ENCODE results near the gene KCNK10. TPM values are rescaled to one million over a fixed set of nuclear protein-coding genes. Genes with fewer than 3 reads are reported as not detected.

KCNK10 gene
- total RNA-seq, 1 experiment from 2014 or later = 0.96 TPM

GRCh38 chr14:88199882-88200281 is 123.2 kb downstream of the KCNK10 start:
- POLR2A ChIA-PET = no interaction called here

GRCh38 chr14:88198446-88198845 is 124.6 kb downstream of the KCNK10 start:
- POLR2A ChIA-PET = no interaction called here
- H3K4me1 Mint-ChIP-seq = peaks cover 20% of the 10 kb centered on the region
- CTCF ChIA-PET = interaction anchor here (4.5 kb wide), 1 partner anchor 10 kb away, joined by 34 read pairs; no protein-coding TSS in a partner anchor
- no peaks in the 10 kb centered on the region for H3K36me3 Mint-ChIP-seq
- H3K9me3 Mint-ChIP-seq = no peaks in the 10 kb centered on the region
- no peak for TF ChIP-seq PRDM15 (CRISPR knock-in tag; IDR thresholded peaks at IDR 0.05)
- TF ChIP-seq E2F4 (CRISPR knock-in tag; IDR thresholded peaks at IDR 0.05; ENCODE audit: borderline replicate concordance, low read depth) = no peak
- TF ChIP-seq USF2 (CRISPR knock-in tag; IDR thresholded peaks at IDR 0.05) = no peak
- TF ChIP-seq ZNF121 (CRISPR knock-in tag; IDR thresholded peaks at IDR 0.05) = no peak
- no peak for TF ChIP-seq JUN (CRISPR knock-in tag; IDR thresholded peaks at IDR 0.05)
- TF ChIP-seq TCF7 (CRISPR knock-in tag; IDR thresholded peaks at IDR 0.05; ENCODE audit: low read depth) = no peak
- TF ChIP-seq AFF4 (CRISPR knock-in tag; IDR thresholded peaks at IDR 0.05; ENCODE audit: borderline replicate concordance) = no peak
- TF ChIP-seq SMAD4 (CRISPR knock-in tag; IDR thresholded peaks at IDR 0.05) = no peak
- no peak for TF ChIP-seq ZNF219 (CRISPR knock-in tag; IDR thresholded peaks at IDR 0.05; ENCODE audit: borderline replicate concordance)
- no peak for TF ChIP-seq STAT6 (CRISPR knock-in tag; conservative IDR thresholded peaks at IDR 0.05; ENCODE audit: low read depth)
- TF ChIP-seq ZNF138 (CRISPR knock-in tag; conservative IDR thresholded peaks at IDR 0.05) = no peak
- TF ChIP-seq IRF2 (CRISPR knock-in tag; IDR thresholded peaks at IDR 0.05; ENCODE audit: borderline replicate concordance, low read depth) = no peak
- TF ChIP-seq SMAD3 (CRISPR knock-in tag; IDR thresholded peaks at IDR 0.05; ENCODE audit: borderline replicate concordance) = no peak
- no peak for TF ChIP-seq NFE2L1 (CRISPR knock-in tag; IDR thresholded peaks at IDR 0.05)
- TF ChIP-seq ELF4 (CRISPR knock-in tag; IDR thresholded peaks at IDR 0.05; ENCODE audit: low read depth) = no peak
- TF ChIP-seq TEAD4 (CRISPR knock-in tag; IDR thresholded peaks at IDR 0.05) = no peak
- TF ChIP-seq NR3C1 (CRISPR knock-in tag; conservative IDR thresholded peaks at IDR 0.05; ENCODE audit: low read depth) = no peak
- TF ChIP-seq CREB1 (CRISPR knock-in tag; IDR thresholded peaks at IDR 0.05) = no peak
- no peak overlapping the region for H3K27ac Mint-ChIP-seq
- DNase-seq (ENCODE audit: low spot score) = no peak
- ATAC-seq = no peak
- H3K4me3 Mint-ChIP-seq = no peak overlapping the region
- no peaks in the 10 kb centered on the region for H3K27me3 Mint-ChIP-seq (ENCODE audit: low read depth)

More at GRCh38 chr14:88199882-88200281, 123.2 kb downstream of the KCNK10 start:
- ATAC-seq (no peak), DNase-seq (ENCODE audit: low spot score) (no peak)
- Mint-ChIP-seq H3K4me1 (peaks cover 13% of the 10 kb centered on the region), H3K36me3 (no peaks in the 10 kb centered on the region), H3K4me3 (no peak overlapping the region), H3K27ac (no peak overlapping the region), H3K27me3 (ENCODE audit: low read depth) (peaks cover 3% of the 10 kb centered on the region; the same call in 1 of the 2 replicates), H3K9me3 (no peaks in the 10 kb centered on the region)
- TF ChIP-seq TEAD4 (CRISPR knock-in tag; IDR thresholded peaks at IDR 0.05) = no peak
- TF ChIP-seq PREB (CRISPR knock-in tag; IDR thresholded peaks at IDR 0.05; ENCODE audit: borderline replicate concordance) = no peak
- no peak for TF ChIP-seq SP1 (CRISPR knock-in tag; conservative IDR thresholded peaks at IDR 0.05)
- no peak for TF ChIP-seq FOXP1 (CRISPR knock-in tag; IDR thresholded peaks at IDR 0.05; ENCODE audit: borderline replicate concordance)
- no peak for TF ChIP-seq HMGA2 (CRISPR knock-in tag; IDR thresholded peaks at IDR 0.05)
- CTCF ChIA-PET = interaction anchor here (0.6 to 4.5 kb wide), 2 partner anchors 11 to 827 kb away, joined by 3 to 34 read pairs; no protein-coding TSS in a partner anchor
